Left cardiac atrium (tissue), 4 donors: ENCODE measurements around the gene SYAP1. TPM values are rescaled to one million over a fixed set of nuclear protein-coding genes. Genes with fewer than 3 reads are reported as not detected.
A peak's percentile ranks its signal among the peaks of the same experiment; 100 is the strongest.

Experiments used
- ATAC-seq, 2 donors: fragments of 200-7000 bp; cut with Tn5 transposase; one replicate each; pipeline ENCODE4 v1.9.1; 2020; ENCODE audit warnings: mild to moderate bottlenecking in 2 of 2, moderate library complexity in 2 of 2
- DNase-seq: peaks from one replicate; pipeline ENCODE4 v3.0.0-alpha.2; 2020
- intact Hi-C, 2 donors: fragments of 100-400 bp; cut with DNase I; formaldehyde crosslinking; loops; one replicate each; pipeline versions ENCODE4 v1.14.1 to v1.15.1; 2022 to 2023
- total RNA-seq, 2 donors: library from RNA; stranded (reverse); fragmentation: NEBNext Ultra II Directional; extraction: Animal tissue kit (Norgen Biotek cat#: 25700); gene quantifications; one replicate each; pipeline ENCODE4 v1.2.1, GENCODE V29; 2021
- donor health status: DM: no; HTN: yes; CAD: no.
- donor health status: DM: no; HTN: yes; CAD: no; lungs with severe emphysema.
- donor health status: DM: yes; HTN: yes; CAD: no.
- donor health status: Dilated cardiomyopathy.

The SYAP1 gene
- total RNA-seq, 2 donors from 2014 or later, result 15.6 to 25.3 TPM

DNA sequence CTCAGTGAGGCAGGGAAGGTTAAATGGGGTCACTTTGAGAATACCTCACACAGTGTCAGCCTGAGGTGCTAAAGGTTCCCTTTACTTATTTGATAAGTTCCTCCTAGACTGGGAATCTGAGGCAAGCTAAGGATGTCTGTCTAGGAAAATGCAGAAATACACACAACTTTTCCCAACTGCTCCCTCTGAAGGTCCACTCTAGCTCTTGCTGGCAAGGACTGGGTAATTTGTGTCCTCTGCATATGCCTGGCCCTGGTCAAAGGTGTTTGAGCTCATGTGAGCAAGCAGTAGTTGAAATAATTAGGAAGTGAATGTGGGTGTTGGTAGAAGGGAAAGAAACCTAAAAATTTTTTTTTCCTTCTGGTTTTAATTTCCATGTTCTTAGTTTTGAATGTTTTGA lies 88.1 kb downstream of the SYAP1 start:
- intact Hi-C loops, result no loop called here
- DNase-seq (no peak), ATAC-seq (peak; percentile 15 to 58)

GRCh38 chrX:16807976-16808542 lies 88.6 kb downstream of the SYAP1 start:
- DNase-seq (no peak), ATAC-seq (peak; percentile 79 to 82)
- intact Hi-C loops, result no loop called here

GRCh38 chrX:16814597-16814996 lies 95.2 kb downstream of the SYAP1 start:
- intact Hi-C loops, result no loop called here
- DNase-seq (no peak), ATAC-seq (no peak)

Other genes starting within 250 kb of the SYAP1 start
- not detected for gene S100G, start 69.5 kb upstream of the SYAP1 start, total RNA-seq
- gene CTPS2, start 6.9 kb upstream of the SYAP1 start, total RNA-seq, result 1 to 10 TPM; 5.1 to 6.2 TPM
- gene TXLNG, start 66.9 kb downstream of the SYAP1 start, total RNA-seq, result 1 to 10 TPM; 6.5 to 9.0 TPM
- 10 to 100 TPM; 76.8 to 83.1 TPM for gene RBBP7, start 150.8 kb downstream of the SYAP1 start, total RNA-seq
- 10 to 100 TPM; 10.5 to 13.7 TPM for gene REPS2, start 227.0 kb downstream of the SYAP1 start, total RNA-seq